Measurements from ENCODE around the gene SMARCC1.

SMARCC1 gene

GRCh38 chr3:47590216-47590615 lies 191.5 kb downstream of the SMARCC1 start:
- Histone ChIP-seq H3K36me3 (ENCODE audit: insufficient read depth, low read length) (peaks cover 98% of the 10 kb centered on the region; the same call in 1 of the 2 replicates), H3K9me2 (replicated peaks; ENCODE audit: low read depth, low read length) (no peaks in the 10 kb centered on the region), H3F3A (ENCODE audit: low read depth) (no peaks in the 10 kb centered on the region), H3K4me2 (ENCODE audit: low read depth, low read length, poor library complexity, severe bottlenecking) (no peak overlapping the region), H3K9ac (ENCODE audit: low read depth, low read length, poor library complexity, severe bottlenecking) (no peak overlapping the region), H2AFZ (ENCODE audit: low read length) (no peak overlapping the region), H3K79me2 (ENCODE audit: insufficient read depth, low read length) (no peaks in the 10 kb centered on the region), H3K4me1 (ENCODE audit: insufficient read depth, low read length, poor library complexity, severe bottlenecking) (no peaks in the 10 kb centered on the region), H3K27me3 (ENCODE audit: insufficient read depth, low read length, poor library complexity, severe bottlenecking) (no peaks in the 10 kb centered on the region), H3K9me3 (ENCODE audit: insufficient read depth, low read depth, low read length) (no peaks in the 10 kb centered on the region), H4K20me1 (ENCODE audit: insufficient read depth, low read length, poor library complexity, severe bottlenecking) (no peaks in the 10 kb centered on the region), H3K4me3 (ENCODE audit: low read length, poor library complexity, severe bottlenecking) (no peak overlapping the region)
- TF ChIP-seq EZH2phosphoT487 (IDR thresholded peaks at IDR 0.05; ENCODE audit: borderline replicate concordance): no peak
- no peak for TF ChIP-seq CTCF (conservative IDR thresholded peaks at IDR 0.05; ENCODE audit: low read length)

GRCh38 chr3:47588587-47588986 lies 193.1 kb downstream of the SMARCC1 start:
- Histone ChIP-seq H3K79me2 (ENCODE audit: insufficient read depth, low read length) (no peaks in the 10 kb centered on the region), H2AFZ (ENCODE audit: low read length) (no peak overlapping the region), H3K9me3 (ENCODE audit: insufficient read depth, low read depth, low read length) (no peaks in the 10 kb centered on the region), H3K4me2 (ENCODE audit: low read depth, low read length, poor library complexity, severe bottlenecking) (no peak overlapping the region), H3K27me3 (ENCODE audit: insufficient read depth, low read length, poor library complexity, severe bottlenecking) (no peaks in the 10 kb centered on the region), H3K9me2 (replicated peaks; ENCODE audit: low read depth, low read length) (no peaks in the 10 kb centered on the region), H3K9ac (ENCODE audit: low read depth, low read length, poor library complexity, severe bottlenecking) (no peak overlapping the region), H3K4me3 (ENCODE audit: low read length, poor library complexity, severe bottlenecking) (no peak overlapping the region), H3K36me3 (ENCODE audit: insufficient read depth, low read length) (peaks cover 86% of the 10 kb centered on the region; the same call in 1 of the 2 replicates), H3K4me1 (ENCODE audit: insufficient read depth, low read length, poor library complexity, severe bottlenecking) (no peaks in the 10 kb centered on the region), H3F3A (ENCODE audit: low read depth) (no peaks in the 10 kb centered on the region), H4K20me1 (ENCODE audit: insufficient read depth, low read length, poor library complexity, severe bottlenecking) (no peaks in the 10 kb centered on the region)
- TF ChIP-seq EZH2phosphoT487 (IDR thresholded peaks at IDR 0.05; ENCODE audit: borderline replicate concordance) (no peak), CTCF (conservative IDR thresholded peaks at IDR 0.05; ENCODE audit: low read length) (no peak)

GRCh38 chr3:47588053-47588452 lies 193.6 kb downstream of the SMARCC1 start:
- Histone ChIP-seq H3K9ac (ENCODE audit: low read depth, low read length, poor library complexity, severe bottlenecking) (no peak overlapping the region), H3K36me3 (ENCODE audit: insufficient read depth, low read length) (peaks cover 81% of the 10 kb centered on the region; the same call in 1 of the 2 replicates), H3K4me3 (ENCODE audit: low read length, poor library complexity, severe bottlenecking) (no peak overlapping the region), H3K27me3 (ENCODE audit: insufficient read depth, low read length, poor library complexity, severe bottlenecking) (no peaks in the 10 kb centered on the region), H3K9me2 (replicated peaks; ENCODE audit: low read depth, low read length) (no peaks in the 10 kb centered on the region), H4K20me1 (ENCODE audit: insufficient read depth, low read length, poor library complexity, severe bottlenecking) (no peaks in the 10 kb centered on the region), H3K9me3 (ENCODE audit: insufficient read depth, low read depth, low read length) (no peaks in the 10 kb centered on the region), H3K79me2 (ENCODE audit: insufficient read depth, low read length) (no peaks in the 10 kb centered on the region), H3K4me1 (ENCODE audit: insufficient read depth, low read length, poor library complexity, severe bottlenecking) (no peaks in the 10 kb centered on the region), H2AFZ (ENCODE audit: low read length) (no peak overlapping the region), H3K4me2 (ENCODE audit: low read depth, low read length, poor library complexity, severe bottlenecking) (no peak overlapping the region), H3F3A (ENCODE audit: low read depth) (no peaks in the 10 kb centered on the region)
- no peak for TF ChIP-seq EZH2phosphoT487 (IDR thresholded peaks at IDR 0.05; ENCODE audit: borderline replicate concordance)
- no peak for TF ChIP-seq CTCF (conservative IDR thresholded peaks at IDR 0.05; ENCODE audit: low read length)

All from Loucy (cell line).